NOMO-1 treated with dmso at 0.1 percent for 144 hours (cell line): Measurements from ENCODE around the gene EP400.

Source experiments
- DNase-seq: peaks from one replicate; lab custom pipeline; 2025; ENCODE audit not compliant: unreplicated experiment; lab: John Stamatoyannopoulos, UW

EP400 gene

DNA sequence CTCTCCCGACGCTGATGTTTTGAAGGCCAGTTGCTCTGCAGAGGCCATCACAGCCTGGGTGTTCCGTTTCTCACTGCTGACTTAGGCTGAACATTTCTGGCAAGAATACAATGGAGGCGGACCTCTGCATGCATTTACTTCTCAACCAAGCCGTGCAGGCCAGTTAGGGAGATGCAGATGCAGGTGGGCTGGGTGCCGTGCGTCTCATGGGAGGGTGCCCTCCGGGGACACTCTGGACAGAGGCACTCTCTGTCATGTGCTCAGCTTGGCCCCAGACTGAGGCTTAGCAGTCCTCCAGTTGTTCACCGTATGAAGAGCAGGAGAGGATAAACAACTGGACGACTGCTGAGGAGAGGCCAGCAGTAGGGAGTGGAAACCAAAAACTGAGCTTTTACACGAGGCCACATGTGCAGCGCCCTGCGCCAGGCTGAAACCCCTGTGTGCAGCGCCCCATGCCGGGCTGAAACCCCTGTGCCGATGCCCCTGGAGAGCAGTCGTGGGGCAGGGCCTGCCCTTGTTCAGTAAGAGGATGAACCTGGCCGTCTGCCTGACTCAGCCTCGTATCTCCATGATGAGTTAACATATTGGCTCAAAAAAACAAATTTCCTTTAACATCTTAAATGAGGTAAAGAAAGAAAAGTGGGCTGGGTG is 162.0 kb downstream of the EP400 start:
- no peak for DNase-seq

DNA sequence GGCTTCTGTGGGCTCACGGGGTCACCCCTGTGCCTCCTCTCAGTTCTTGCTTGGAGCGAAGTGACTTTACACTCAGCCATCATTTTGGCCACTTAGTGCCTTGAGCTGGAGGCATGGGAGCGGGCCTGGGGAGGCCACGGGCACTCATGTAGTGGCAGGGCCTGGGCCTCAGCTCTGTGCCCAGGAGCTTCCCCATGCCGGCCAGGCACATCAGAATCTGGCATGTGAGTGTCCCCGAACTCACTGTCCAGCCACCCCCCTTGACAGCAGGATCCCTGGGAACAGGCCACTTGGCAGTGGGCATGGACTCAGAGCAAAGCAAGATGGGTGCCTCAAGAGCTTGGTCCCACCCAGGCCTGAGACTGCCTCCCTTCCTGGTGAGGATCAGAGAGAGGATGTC is 164.9 kb downstream of the EP400 start:
- DNase-seq: no peak

GRCh38 chr12:132115500-132115899 is 165.8 kb downstream of the EP400 start:
- no peak for DNase-seq

DNA sequence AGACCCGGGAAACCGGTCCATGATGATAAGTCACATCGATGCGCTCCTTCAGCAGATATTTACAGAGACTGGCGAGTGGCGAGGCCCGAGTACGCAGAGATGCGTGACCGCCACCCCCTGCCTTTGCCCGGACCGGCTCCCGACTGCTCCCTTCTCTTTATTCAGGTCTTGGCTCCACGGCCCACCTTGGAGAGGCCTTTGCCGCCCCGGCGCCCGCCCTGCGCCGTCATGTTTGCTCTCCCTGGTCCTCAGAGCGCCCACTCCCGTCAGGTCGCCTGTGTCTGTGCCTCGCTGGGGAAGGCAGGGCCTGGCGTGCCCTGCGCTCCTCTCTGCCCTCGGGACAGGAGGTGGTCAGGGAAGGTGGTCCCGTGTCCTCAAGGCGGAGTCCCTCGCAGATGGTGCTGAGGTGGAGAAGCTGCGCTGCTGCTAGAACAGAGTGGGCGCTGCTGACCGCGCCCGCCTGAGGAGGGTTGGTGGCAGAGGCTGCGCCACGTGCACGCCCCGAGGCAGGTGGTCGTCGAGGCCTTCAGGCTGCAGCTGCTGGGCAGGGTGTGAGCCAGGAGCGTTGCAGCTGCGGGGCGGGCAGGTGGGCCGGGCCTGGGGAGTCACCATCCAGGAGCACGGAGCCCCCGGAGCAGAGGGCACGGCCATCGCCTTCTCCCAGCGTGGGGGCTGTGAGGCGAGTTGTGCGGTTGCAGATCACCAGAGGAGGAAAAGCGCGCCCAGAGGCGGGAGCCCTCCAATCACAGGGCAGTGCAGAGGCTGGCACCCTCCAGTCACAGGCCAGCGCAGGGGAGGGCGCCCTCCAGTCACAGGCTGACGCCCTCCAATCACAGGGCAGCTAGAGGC is 167.2 kb downstream of the EP400 start:
- no peak for DNase-seq

GRCh38 chr12:132117558-132117875 is 167.8 kb downstream of the EP400 start:
- DNase-seq: no peak

- DNase-seq: no peak
Observed at GRCh38 chr12:132118876-132119275, 169.1 kb downstream of the EP400 start.

DNA sequence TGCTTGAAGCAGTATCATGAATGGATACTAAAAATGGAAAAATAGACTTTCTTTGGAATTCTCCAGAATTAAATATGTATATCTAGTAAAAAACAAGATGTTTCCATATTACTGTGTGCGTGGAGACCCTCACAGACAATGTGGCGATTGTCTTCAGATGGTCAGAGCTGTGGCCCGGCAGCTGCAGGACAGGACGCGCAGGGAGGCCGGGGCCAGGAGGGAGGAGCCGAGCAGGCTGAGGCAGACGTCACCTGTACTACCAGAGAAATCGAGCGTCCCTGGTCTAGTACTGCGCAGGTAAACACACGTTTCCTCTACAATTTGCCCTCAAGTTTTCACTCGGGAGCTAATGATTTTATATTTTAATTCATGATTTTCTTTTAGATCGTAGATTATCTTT is 171.5 kb downstream of the EP400 start:
- DNase-seq: no peak

- no peak for DNase-seq
Observed at GRCh38 chr12:132123970-132124765, 174.4 kb downstream of the EP400 start.

DNA sequence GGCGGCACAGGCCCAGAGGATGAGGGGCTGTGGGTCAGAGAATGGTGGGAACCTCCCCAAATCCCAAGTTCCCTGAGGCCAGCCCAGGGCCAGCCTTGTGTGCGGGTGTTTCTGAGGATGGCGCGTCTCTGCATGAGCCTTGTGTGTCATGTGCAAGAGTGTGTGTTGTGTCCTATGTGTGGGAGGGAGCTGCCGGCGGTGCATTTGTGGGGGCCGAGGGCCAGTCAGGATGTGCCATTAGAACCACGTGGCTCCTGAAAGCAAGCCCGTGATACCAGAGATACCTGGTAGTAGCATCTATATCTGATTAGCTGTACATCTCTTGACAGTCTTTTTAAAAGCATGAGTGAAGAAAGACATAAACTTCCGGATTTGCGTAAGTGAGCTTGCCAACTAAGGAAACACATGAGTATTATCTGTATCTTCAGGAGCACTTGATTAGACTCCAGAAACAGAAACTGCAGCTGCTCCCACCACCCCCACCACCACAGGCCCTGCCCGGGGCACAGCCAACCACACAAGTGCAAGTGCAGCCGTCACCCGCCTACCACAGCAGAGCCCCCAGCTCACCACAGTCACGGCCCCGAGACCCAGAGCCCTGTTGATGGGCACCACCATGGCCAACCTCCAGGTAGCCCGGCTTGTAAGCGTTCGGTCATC is 175.2 kb downstream of the EP400 start:
- no peak for DNase-seq

- no peak for DNase-seq
Observed at GRCh38 chr12:132125736-132126135, 176.0 kb downstream of the EP400 start.

DNA sequence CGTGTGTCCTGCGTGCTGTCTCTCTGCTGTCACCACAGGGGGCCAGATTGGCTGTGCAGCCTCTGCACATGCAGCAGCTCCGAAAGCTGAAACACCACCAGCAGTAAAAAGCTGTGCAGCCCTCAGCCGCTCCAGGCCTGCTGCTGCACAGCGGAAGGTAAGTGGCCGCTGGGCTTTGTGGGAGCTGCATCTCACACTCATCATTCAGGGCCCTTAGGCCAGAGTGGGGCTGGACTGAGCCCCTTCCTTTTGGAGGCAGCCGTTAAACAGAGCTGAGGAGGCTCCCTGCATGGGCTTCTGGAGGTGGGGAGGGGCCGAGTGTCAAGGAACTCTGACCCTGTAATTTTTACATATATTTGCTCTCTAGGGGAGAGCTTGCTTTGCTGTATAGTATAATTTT is 177.3 kb downstream of the EP400 start:
- DNase-seq: no peak

DNA sequence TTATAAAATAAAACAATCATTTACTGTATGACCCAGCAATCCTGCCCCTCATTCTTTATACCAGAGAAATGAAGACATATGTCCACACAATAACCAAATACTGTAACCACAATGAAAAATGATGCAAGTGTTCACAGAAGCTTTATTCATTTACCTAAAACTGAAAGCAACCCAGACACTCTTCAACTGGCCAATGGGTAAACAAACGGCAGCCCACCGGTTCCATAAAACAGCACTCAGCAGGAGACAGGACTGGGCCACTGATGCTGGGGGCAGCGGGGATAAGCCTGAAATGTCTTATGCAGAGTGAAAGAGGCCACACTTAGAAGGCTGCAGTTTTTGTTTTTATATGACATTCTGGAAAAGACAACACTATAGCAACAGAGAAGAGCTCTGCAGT is 179.3 kb downstream of the EP400 start:
- no peak for DNase-seq

DNA sequence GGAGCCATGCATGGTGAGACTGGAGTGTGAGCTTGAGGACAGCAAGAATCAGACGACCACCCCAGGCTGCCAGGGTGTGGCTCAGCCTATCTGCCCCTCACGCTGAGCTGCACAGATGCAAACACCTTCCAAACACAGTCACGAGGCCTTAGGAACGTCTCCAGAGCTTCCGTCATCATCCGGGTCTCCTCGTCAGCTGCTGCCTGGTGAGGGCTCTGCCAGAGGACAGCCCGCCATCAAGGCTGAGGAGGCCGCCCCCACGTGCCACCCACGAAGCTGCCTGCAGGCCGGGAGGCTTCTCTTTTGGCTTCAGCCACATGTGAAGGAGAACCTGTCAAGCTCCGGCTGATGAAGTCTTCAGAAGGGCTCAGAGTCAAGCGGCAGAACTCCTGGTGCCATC is 180.9 kb downstream of the EP400 start:
- no peak for DNase-seq
